NB4 (cell line): Measurements from ENCODE around the gene LGR4.
A peak's percentile ranks its signal among the peaks of the same experiment; 100 is the strongest.

Experiments used
- DNase-seq: peaks from one replicate; pipeline ENCODE4 v3.0.0; 2010; ENCODE audit warnings: low read depth
- H3K4me3 ChIP-seq: one replicate; pipeline ENCODE4 v1.5.1; 2011; ENCODE audit warnings: mild to moderate bottlenecking, low read depth, low read length, moderate library complexity
- MYC ChIP-seq: IDR thresholded peaks from 2 replicates; pipeline ENCODE4 v1.6.1; 2011; ENCODE audit warnings: low read depth, low read length
- POLR2A ChIP-seq: IDR thresholded peaks from 2 replicates; pipeline ENCODE4 v1.6.1; 2011; ENCODE audit warnings: mild to moderate bottlenecking; ENCODE audit not compliant: insufficient read length; ENCODE audit errors: extremely low read depth
- TF ChIP-seq, protein P1 (sequence below): IDR thresholded peaks from 2 replicates; pipeline ENCODE4 v1.6.1; 2011; ENCODE audit warnings: low read depth, low read length
- TF ChIP-seq, protein P2 (sequence below): IDR thresholded peaks from one replicate; pipeline ENCODE4 v1.5.1; 2012; ENCODE audit warnings: low read depth, low read length

LGR4 gene

DNA sequence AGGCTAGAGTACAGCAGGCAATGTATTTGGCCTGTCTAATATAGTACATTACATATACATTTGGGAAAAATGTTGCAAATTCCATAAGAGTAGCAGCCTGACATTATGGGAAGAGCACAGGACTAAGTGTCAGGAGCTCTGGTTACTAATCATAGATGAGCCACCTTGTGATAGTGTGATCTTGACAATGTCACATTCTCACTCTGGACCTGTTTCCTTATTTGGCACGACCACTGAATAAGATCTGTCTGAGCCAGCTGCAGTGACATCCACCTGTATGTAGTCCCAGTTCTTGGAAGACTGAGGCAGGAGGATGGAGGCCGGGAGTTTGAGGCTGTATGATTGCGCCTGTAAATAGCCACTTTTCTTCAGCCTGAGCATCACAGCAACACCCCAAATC, 39.6 kb upstream of the LGR4 start:
- no peak for DNase-seq
- TF ChIP-seq, protein P1, sequence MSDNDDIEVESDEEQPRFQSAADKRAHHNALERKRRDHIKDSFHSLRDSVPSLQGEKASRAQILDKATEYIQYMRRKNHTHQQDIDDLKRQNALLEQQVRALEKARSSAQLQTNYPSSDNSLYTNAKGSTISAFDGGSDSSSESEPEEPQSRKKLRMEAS = no peak
- no peak for TF ChIP-seq POLR2A
- no peak for TF ChIP-seq MYC
- TF ChIP-seq, protein P2, sequence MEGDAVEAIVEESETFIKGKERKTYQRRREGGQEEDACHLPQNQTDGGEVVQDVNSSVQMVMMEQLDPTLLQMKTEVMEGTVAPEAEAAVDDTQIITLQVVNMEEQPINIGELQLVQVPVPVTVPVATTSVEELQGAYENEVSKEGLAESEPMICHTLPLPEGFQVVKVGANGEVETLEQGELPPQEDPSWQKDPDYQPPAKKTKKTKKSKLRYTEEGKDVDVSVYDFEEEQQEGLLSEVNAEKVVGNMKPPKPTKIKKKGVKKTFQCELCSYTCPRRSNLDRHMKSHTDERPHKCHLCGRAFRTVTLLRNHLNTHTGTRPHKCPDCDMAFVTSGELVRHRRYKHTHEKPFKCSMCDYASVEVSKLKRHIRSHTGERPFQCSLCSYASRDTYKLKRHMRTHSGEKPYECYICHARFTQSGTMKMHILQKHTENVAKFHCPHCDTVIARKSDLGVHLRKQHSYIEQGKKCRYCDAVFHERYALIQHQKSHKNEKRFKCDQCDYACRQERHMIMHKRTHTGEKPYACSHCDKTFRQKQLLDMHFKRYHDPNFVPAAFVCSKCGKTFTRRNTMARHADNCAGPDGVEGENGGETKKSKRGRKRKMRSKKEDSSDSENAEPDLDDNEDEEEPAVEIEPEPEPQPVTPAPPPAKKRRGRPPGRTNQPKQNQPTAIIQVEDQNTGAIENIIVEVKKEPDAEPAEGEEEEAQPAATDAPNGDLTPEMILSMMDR = no peak
- no peak overlapping the region for H3K4me3 ChIP-seq

DNA sequence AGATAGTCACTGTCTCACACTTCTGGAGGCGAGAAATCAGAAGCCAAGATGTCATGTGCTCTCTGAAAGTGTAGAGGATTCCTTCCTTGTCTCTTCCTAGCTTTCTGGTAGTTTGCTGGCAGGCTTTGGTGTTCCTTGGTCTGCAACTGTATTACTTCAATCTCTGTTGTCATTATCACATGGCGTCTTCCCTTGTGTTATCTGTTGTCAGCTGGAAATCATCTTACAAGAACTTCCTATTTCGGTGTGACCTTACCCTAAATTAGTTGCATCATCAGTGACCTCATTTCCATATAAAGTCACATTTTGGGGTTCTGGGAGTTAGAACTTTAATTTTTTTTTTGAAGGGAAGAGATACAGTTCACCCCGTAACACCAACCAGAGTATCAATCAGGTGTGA, 37.3 kb upstream of the LGR4 start:
- TF ChIP-seq MYC (no peak), POLR2A (no peak)
- TF ChIP-seq, protein P1 = no peak
- TF ChIP-seq, protein P2 = no peak
- DNase-seq = peak; percentile 18
- no peak overlapping the region for H3K4me3 ChIP-seq

DNA sequence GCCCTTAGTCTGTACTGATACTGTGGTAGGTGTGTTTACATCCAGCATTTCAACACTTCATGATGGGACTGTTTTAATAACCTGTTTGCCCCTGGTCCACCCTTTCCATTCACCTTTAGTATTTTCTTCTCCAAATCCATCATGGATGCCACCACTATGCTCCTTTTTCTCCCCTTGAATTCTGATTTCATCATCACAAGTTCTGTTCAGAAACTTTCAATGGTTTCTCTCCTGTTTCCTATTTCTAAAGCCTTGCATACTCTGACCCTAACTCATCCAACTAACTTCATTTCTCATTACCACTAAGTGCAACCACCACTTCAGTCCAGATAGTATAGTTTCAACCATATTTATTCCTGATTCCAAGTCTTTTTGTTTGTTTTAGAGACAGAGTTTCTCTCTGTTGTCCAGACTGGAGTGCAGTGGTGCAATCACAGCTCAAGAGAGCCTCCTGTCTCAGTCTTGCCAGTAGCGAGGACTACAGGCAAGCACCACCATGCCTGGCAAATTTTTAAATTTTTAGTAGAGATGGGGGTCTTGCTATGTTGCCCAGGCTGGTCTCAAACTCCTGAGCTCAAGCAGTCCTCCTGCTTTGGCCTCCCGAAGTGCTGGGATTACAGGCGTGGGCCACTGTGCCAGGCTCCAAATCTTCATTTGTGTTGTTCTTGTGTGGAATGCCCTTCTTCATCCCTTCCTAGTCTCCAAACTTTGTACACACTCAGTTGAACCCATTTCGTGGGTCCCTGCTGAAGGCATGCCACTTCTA, 35.1 kb upstream of the LGR4 start:
- DNase-seq = peak; percentile 2
- H3K4me3 ChIP-seq = peak overlapping the region; percentile 96
- TF ChIP-seq MYC (no peak), POLR2A (no peak)
- TF ChIP-seq, protein P2 = no peak
- TF ChIP-seq, protein P1 = no peak

- DNase-seq = peak; percentile 95
- H3K4me3 ChIP-seq = peak within 1 kb of the TSS; percentile 96
- TF ChIP-seq POLR2A (peak; percentile 89), MYC (no peak; the same call in 1 of the 2 replicates)
- TF ChIP-seq, protein P1 = 0 out of 2 replicates have a peak, but pooled peaks have one; percentile 14
- TF ChIP-seq, protein P2 = no peak
Observed at GRCh38 chr11:27506200-27507182, 33.9 kb upstream of the LGR4 start, which contains the start of gene LIN7C. Gene LIN7C (minus strand): TSS chr11:27506769. CDS start chr11:27506752, 17 bp downstream.

GRCh38 chr11:27505781-27506180, 33.2 kb upstream of the LGR4 start:
- TF ChIP-seq POLR2A = no peak
- TF ChIP-seq MYC = no peak
- TF ChIP-seq, protein P2 = no peak
- TF ChIP-seq, protein P1 = no peak
- DNase-seq = no peak
- H3K4me3 ChIP-seq = peak overlapping the region; percentile 96
